DND-41 (cell line): Measurements from ENCODE around the gene HSD17B3.
"Not testable (repeated sequence)": the region's sequence is repeated elsewhere in the genome, so short reads cannot be mapped to it uniquely, and the experiment has no call there.

Source experiments
- ATAC-seq: fragments of 200-7000 bp; cut with Tn5 transposase; 3 replicates; pipeline ENCODE4 v1.9.1; 2021; ENCODE audit warnings: low read depth; ENCODE audit not compliant: insufficient read depth
- DNase-seq: peaks from one replicate; pipeline ENCODE4 v3.0.0-alpha.2; 2020
- H2AFZ ChIP-seq: 2 replicates; pipeline ENCODE4 v1.6.0; 2012; ENCODE audit warnings: low read depth, low read length
- H3K27ac ChIP-seq: 2 replicates; pipeline ENCODE4 v1.5.1; 2012; ENCODE audit warnings: low read length, inconsistent platforms
- H3K27me3 ChIP-seq: fragments of 200-600 bp; sonication (generic); 2 replicates; pipeline ENCODE4 v1.6.0; 2012; ENCODE audit warnings: low read length, mild to moderate bottlenecking, inconsistent platforms; ENCODE audit not compliant: insufficient read depth, poor library complexity
- H3K36me3 ChIP-seq: 2 replicates; pipeline ENCODE4 v1.5.1; 2012; ENCODE audit warnings: low read length, inconsistent platforms; ENCODE audit not compliant: insufficient read depth
- H3K4me1 ChIP-seq: 2 replicates; pipeline ENCODE4 v1.5.1; 2012; ENCODE audit warnings: mild to moderate bottlenecking, low read length; ENCODE audit not compliant: insufficient read depth
- H3K4me2 ChIP-seq: 2 replicates; pipeline ENCODE4 v1.6.0; 2012; ENCODE audit warnings: mild to moderate bottlenecking, moderate library complexity, low read length, inconsistent platforms; ENCODE audit not compliant: insufficient read depth
- H3K4me3 ChIP-seq, 2 experiments: fragments of 200-600 bp in 1 of 2; shearing (Covaris generic) in 1 of 2; 2 replicates each; pipeline ENCODE4 v1.5.1; 2012 to 2016; ENCODE audit warnings: inconsistent platforms in 2 of 2, low read length in 2 of 2, mild to moderate bottlenecking in 2 of 2, low read depth in 1 of 2, moderate library complexity in 1 of 2
- H3K79me2 ChIP-seq: 2 replicates; pipeline ENCODE4 v1.6.0; 2012; ENCODE audit warnings: low read length, inconsistent platforms; ENCODE audit not compliant: insufficient read depth
- H3K9ac ChIP-seq: 2 replicates; pipeline ENCODE4 v1.6.0; 2012; ENCODE audit warnings: low read depth, mild to moderate bottlenecking, inconsistent platforms, low read length, moderate library complexity
- H3K9me3 ChIP-seq: 2 replicates; pipeline ENCODE4 v1.5.1; 2012; ENCODE audit warnings: low read length, moderate library complexity, mild to moderate bottlenecking, inconsistent platforms; ENCODE audit not compliant: insufficient read depth, severe bottlenecking
- H4K20me1 ChIP-seq: 2 replicates; pipeline ENCODE4 v1.6.0; 2012; ENCODE audit warnings: low read length; ENCODE audit not compliant: insufficient read depth
- CTCF ChIP-seq: IDR thresholded peaks from 2 replicates; pipeline ENCODE4 v1.5.1; 2012; ENCODE audit warnings: borderline replicate concordance, low read length, moderate library complexity, mild to moderate bottlenecking; ENCODE audit not compliant: poor library complexity, severe bottlenecking; ENCODE audit errors: extremely low read depth
- EZH2 ChIP-seq: IDR thresholded peaks from 3 replicates; pipeline ENCODE4 v1.6.1; 2012; ENCODE audit warnings: borderline replicate concordance, low read depth, mild to moderate bottlenecking, moderate library complexity, low read length, inconsistent platforms; ENCODE audit not compliant: severe bottlenecking

HSD17B3 gene

GRCh38 chr9:96189995-96190394 is 112.0 kb downstream of the HSD17B3 start:
- ATAC-seq, result no peak
- H2AFZ ChIP-seq, result no peak overlapping the region
- H3K4me2 ChIP-seq, result no peak overlapping the region
- H3K79me2 ChIP-seq, result no peaks in the 10 kb centered on the region
- H3K27me3 ChIP-seq, result no peaks in the 10 kb centered on the region
- peaks cover 2% of the 10 kb centered on the region for H3K9me3 ChIP-seq
- H3K27ac ChIP-seq, result no peak overlapping the region
- no peaks in the 10 kb centered on the region for H3K4me1 ChIP-seq
- TF ChIP-seq EZH2 (no peak), CTCF (no peak)
- H3K4me3 ChIP-seq, result no peak overlapping the region
- H3K9ac ChIP-seq, result no peak overlapping the region
- H4K20me1 ChIP-seq, result no peaks in the 10 kb centered on the region
- no peaks in the 10 kb centered on the region for H3K36me3 ChIP-seq
- DNase-seq, result no peak

GRCh38 chr9:96189581-96189980 is 112.4 kb downstream of the HSD17B3 start:
- H3K4me1 ChIP-seq, H3K4me2 ChIP-seq, H3K27ac ChIP-seq, H3K36me3 ChIP-seq, H3K9ac ChIP-seq, H4K20me1 ChIP-seq, H3K27me3 ChIP-seq, H3K9me3 ChIP-seq, H2AFZ ChIP-seq, H3K4me3 ChIP-seq, H3K79me2 ChIP-seq, DNase-seq, ATAC-seq: not testable (repeated sequence)

GRCh38 chr9:96188571-96188970 is 113.4 kb downstream of the HSD17B3 start:
- Histone ChIP-seq H3K4me3 (no peak overlapping the region), H4K20me1 (no peaks in the 10 kb centered on the region), H3K9ac (no peak overlapping the region), H3K4me1 (no peaks in the 10 kb centered on the region), H3K4me2 (no peak overlapping the region), H3K27me3 (no peaks in the 10 kb centered on the region), H3K27ac (no peak overlapping the region), H3K36me3 (no peaks in the 10 kb centered on the region), H2AFZ (no peak overlapping the region), H3K9me3 (peaks cover 2% of the 10 kb centered on the region), H3K79me2 (no peaks in the 10 kb centered on the region)
- ATAC-seq (no peak), DNase-seq (no peak)
- no peak for TF ChIP-seq CTCF
- no peak for TF ChIP-seq EZH2

- peaks cover 4% of the 10 kb centered on the region for H3K27me3 ChIP-seq
- ATAC-seq (no peak), DNase-seq (no peak)
- H3K36me3 ChIP-seq, result no peaks in the 10 kb centered on the region
- H3K9ac ChIP-seq, result no peak overlapping the region
- H2AFZ ChIP-seq, result no peak overlapping the region
- no peaks in the 10 kb centered on the region for H3K79me2 ChIP-seq
- peaks cover 2% of the 10 kb centered on the region for H3K9me3 ChIP-seq
- H3K4me2 ChIP-seq, result no peak overlapping the region
- H3K4me3 ChIP-seq, result no peak overlapping the region
- H3K4me1 ChIP-seq, result no peaks in the 10 kb centered on the region
- H4K20me1 ChIP-seq, result no peaks in the 10 kb centered on the region
- H3K27ac ChIP-seq, result no peak overlapping the region
- TF ChIP-seq CTCF, result no peak
- TF ChIP-seq EZH2, result no peak
Observed at GRCh38 chr9:96187151-96187555, 114.8 kb downstream of the HSD17B3 start.
